Nephron (organoid): Measurements from ENCODE around the gene EFEMP1.

Source experiments
- H3K27ac Mint-ChIP-seq, 3 experiments: 2 replicates each; pipeline ENCODE4 v1.8.0; 2020; ENCODE audit warnings: mixed read lengths in 3 of 3, mild to moderate bottlenecking in 2 of 3, moderate library complexity in 1 of 3
- H3K27me3 Mint-ChIP-seq: 2 replicates; pipeline ENCODE4 v1.8.0; 2021; ENCODE audit warnings: low read depth, mild to moderate bottlenecking, moderate library complexity, mixed read lengths
- H3K36me3 Mint-ChIP-seq: 2 replicates; pipeline ENCODE4 v1.8.0; 2020; ENCODE audit warnings: low read depth, mixed read lengths
- H3K4me1 Mint-ChIP-seq: 2 replicates; pipeline ENCODE4 v1.8.0; 2020; ENCODE audit warnings: mixed read lengths
- H3K4me3 Mint-ChIP-seq, 3 experiments: 2 replicates each; pipeline ENCODE4 v1.8.0; 2020; ENCODE audit warnings: mild to moderate bottlenecking in 3 of 3, mixed read lengths in 3 of 3, moderate library complexity in 2 of 3
- H3K9me3 Mint-ChIP-seq: 2 replicates; pipeline ENCODE4 v1.8.0; 2020; ENCODE audit warnings: mixed read lengths
- TF ChIP-seq, protein P1 (sequence below), 3 experiments: fragments of 200-600 bp; sonication (generic); IDR thresholded peaks; one replicate each; pipeline ENCODE4 v1.5.0; 2021; ENCODE audit warnings: antibody characterized with exemption in 3 of 3; ENCODE audit not compliant: unreplicated experiment in 3 of 3

The EFEMP1 gene

DNA sequence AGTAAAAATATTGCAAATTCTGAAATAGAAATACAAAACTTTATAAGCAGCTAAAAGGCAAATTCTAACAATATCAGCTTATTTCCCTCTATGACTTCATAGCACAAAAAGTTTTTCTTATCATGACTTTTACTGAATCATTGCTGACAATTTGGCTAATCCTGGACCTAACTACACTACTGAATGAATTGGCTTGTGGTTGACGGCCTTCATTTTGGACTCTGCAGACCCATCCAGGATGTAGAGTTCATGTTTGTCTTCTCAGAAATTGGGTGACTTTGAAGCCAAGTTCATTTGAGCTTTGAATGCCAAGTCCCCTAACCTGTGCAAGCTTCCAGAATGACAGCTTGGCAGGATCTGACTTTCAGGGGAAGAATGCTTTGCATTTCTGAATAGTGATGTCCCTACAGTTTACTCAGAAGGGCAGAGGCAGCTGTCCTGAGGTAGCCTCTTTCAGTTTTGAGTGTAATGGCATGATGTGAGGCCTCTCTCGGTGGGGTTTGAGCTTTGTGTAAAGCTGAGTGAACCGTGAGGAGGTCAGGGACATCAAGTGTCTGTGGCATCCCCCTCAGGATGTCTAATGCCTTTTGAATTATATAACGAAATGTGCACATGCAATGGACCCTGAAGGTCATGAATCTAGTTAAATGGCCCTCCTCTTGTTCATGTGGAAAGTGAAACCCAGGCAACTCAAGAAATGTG lies 48.0 kb downstream of the EFEMP1 start:
- no peak overlapping the region for H3K27ac Mint-ChIP-seq
- peaks cover 6% of the 10 kb centered on the region for H3K4me1 Mint-ChIP-seq
- TF ChIP-seq, protein P1, sequence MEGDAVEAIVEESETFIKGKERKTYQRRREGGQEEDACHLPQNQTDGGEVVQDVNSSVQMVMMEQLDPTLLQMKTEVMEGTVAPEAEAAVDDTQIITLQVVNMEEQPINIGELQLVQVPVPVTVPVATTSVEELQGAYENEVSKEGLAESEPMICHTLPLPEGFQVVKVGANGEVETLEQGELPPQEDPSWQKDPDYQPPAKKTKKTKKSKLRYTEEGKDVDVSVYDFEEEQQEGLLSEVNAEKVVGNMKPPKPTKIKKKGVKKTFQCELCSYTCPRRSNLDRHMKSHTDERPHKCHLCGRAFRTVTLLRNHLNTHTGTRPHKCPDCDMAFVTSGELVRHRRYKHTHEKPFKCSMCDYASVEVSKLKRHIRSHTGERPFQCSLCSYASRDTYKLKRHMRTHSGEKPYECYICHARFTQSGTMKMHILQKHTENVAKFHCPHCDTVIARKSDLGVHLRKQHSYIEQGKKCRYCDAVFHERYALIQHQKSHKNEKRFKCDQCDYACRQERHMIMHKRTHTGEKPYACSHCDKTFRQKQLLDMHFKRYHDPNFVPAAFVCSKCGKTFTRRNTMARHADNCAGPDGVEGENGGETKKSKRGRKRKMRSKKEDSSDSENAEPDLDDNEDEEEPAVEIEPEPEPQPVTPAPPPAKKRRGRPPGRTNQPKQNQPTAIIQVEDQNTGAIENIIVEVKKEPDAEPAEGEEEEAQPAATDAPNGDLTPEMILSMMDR (IDR thresholded peaks at IDR 0.05; ENCODE audit: unreplicated experiment in 3 of 3) = no peak
- no peaks in the 10 kb centered on the region for H3K9me3 Mint-ChIP-seq
- no peak overlapping the region for H3K4me3 Mint-ChIP-seq
- H3K27me3 Mint-ChIP-seq = no peaks in the 10 kb centered on the region
- H3K36me3 Mint-ChIP-seq = peaks cover 52% of the 10 kb centered on the region

GRCh38 chr2:55874338-55874737 lies 49.2 kb downstream of the EFEMP1 start:
- Mint-ChIP-seq H3K4me3 (no peak overlapping the region), H3K4me1 (peaks cover 6% of the 10 kb centered on the region), H3K27me3 (no peaks in the 10 kb centered on the region), H3K36me3 (peaks cover 53% of the 10 kb centered on the region), H3K9me3 (no peaks in the 10 kb centered on the region), H3K27ac (no peak overlapping the region)
- TF ChIP-seq, protein P1 (IDR thresholded peaks at IDR 0.05; ENCODE audit: unreplicated experiment in 3 of 3) = no peak

DNA sequence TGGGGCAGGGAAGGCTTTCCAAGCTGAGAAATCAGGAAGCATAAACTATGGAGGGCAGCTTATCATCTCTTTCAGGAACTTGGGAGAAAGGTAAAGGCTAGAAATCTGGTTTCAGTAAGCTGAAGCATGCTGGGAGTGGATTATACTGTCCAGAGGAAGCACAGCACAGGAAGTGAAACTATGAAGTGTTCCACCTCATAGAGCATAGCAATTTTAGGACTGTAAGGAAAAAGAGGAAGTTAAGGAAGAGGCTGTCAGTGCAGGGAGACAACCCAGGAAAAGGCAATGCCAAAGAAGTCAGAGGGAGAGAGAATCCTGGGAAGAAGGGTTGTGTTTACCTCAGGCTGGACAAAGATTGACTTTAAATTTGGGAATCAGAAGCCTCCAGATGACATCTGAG lies 51.9 kb downstream of the EFEMP1 start:
- Mint-ChIP-seq H3K9me3 (no peaks in the 10 kb centered on the region), H3K27me3 (no peaks in the 10 kb centered on the region), H3K36me3 (peaks cover 54% of the 10 kb centered on the region), H3K4me3 (no peak overlapping the region), H3K27ac (no peak overlapping the region), H3K4me1 (no peaks in the 10 kb centered on the region)
- TF ChIP-seq, protein P1 (IDR thresholded peaks at IDR 0.05; ENCODE audit: unreplicated experiment in 3 of 3) = no peak

DNA sequence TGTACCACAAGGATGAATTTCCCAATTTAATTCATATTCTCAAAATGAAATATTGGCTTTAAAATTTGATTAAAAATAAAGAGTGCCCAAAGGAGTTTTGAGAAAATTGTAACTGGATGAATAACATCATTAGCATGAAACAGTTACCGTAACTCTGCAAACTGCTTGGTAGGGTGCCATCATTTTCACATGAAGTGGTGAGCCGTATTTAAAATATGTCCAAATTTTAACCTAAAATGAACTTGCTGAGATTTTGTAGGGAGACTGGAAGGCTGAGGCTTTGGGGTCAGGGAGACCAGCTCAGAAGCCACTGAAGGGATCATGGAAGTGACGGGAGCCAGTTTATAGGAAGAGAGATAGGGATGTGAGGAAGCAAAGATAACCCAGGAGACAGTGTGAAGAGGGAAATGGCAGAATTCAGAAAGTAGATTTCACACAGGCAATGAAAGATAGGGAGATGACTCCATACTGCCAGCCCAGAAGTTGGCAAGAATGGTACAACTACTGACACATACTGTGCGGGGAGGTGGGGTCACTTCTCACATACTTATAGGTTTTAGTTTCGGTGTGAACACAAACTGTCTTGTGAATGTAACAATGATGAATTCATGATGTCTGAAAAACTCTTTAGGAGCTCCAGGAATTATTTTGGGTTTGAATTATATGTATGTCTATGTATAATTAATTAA lies 53.8 kb downstream of the EFEMP1 start:
- Mint-ChIP-seq H3K4me1 (no peaks in the 10 kb centered on the region), H3K9me3 (no peaks in the 10 kb centered on the region), H3K27ac (no peak overlapping the region), H3K27me3 (no peaks in the 10 kb centered on the region), H3K4me3 (no peak overlapping the region), H3K36me3 (peaks cover 49% of the 10 kb centered on the region)
- TF ChIP-seq, protein P1 (IDR thresholded peaks at IDR 0.05; ENCODE audit: unreplicated experiment in 3 of 3) = no peak

DNA sequence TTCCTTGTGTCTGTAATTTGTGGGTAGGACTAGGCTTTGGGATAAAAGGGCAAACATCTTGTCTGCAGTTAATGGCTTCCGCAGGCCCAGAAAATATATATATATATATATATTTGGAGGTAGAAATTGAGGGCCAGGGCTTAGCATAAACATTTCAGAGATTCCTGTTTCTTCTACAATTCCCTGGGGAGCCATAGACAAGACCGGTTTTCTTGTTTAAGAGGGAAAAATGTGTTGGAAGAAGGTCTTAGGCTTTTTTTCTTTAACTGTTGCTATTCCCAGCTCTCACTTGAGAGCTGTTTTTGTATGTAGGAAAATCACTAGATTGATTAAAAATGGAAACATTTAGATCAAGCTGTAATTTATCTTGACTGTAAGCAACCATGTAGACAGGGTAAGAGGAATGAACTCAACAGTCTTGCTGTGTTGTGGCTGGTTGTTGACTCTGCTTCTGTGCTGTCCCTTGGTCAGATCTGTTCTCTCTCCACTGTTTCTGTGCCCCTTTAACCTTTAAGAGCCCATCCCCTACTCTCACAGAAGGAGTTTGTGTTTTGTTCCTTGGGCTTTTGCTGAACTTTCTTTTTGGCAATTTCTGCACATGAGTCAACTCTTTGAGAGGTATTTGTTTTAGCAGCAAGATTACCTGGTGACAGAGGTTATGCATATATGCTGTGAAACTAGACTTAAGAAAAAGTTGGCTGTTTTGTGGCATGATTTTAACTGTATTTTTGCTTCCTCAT lies 58.3 kb downstream of the EFEMP1 start:
- H3K27ac Mint-ChIP-seq = peak overlapping the region in 1 of 3 experiments; percentile 74
- H3K4me3 Mint-ChIP-seq = no peak overlapping the region
- TF ChIP-seq, protein P1 (IDR thresholded peaks at IDR 0.05; ENCODE audit: unreplicated experiment in 3 of 3) = no peak
- no peaks in the 10 kb centered on the region for H3K27me3 Mint-ChIP-seq
- H3K36me3 Mint-ChIP-seq = peaks cover 17% of the 10 kb centered on the region
- peaks cover 5% of the 10 kb centered on the region for H3K4me1 Mint-ChIP-seq
- no peaks in the 10 kb centered on the region for H3K9me3 Mint-ChIP-seq
